GM12878 (cell line): ENCODE measurements around the gene OR2B6. TPM values are rescaled to one million over a fixed set of nuclear protein-coding genes. Genes with fewer than 3 reads are reported as not detected.

Experiments used
- ATAC-seq: fragments of 200-7000 bp; cut with Tn5 transposase; 3 replicates; pipeline ENCODE4 v1.9.1; 2020; ENCODE audit warnings: mild to moderate bottlenecking, moderate library complexity
- BruUV-seq: library from RNA; stranded (reverse); fragments of 400-500 nt; replicated peaks from 2 replicates; lab custom pipeline; 2021; lab: Mats Ljungman, UMichigan
- CTCF ChIA-PET: fragments of 300-600 bp; sonication (Branson Sonifier 250); formaldehyde crosslinking; extraction: SDS; loops from one replicate; lab custom pipeline; 2021; ENCODE audit warnings: inconsistent platforms; lab: Yijun Ruan, JAX
- POLR2A ChIA-PET: fragments of 350-600 bp; formaldehyde crosslinking; extraction: SDS; loops from one replicate; lab custom pipeline; 2021; ENCODE audit warnings: inconsistent platforms; lab: Charles Lee
- RAD21 ChIA-PET: fragments of 300-600 bp; sonication (Branson Sonifier 250); formaldehyde crosslinking; loops from one replicate; lab custom pipeline; 2023; ENCODE audit warnings: antibody characterized with exemption; ENCODE audit not compliant: unreplicated experiment; lab: Charles Lee
- SMC1A ChIA-PET: fragments of 300-600 bp; sonication (Branson Sonifier 250); formaldehyde crosslinking; loops from one replicate; lab custom pipeline; 2023; ENCODE audit not compliant: unreplicated experiment, uncharacterized antibody; lab: Charles Lee
- DNase-seq: peaks from one replicate; pipeline ENCODE4 v3.0.0-alpha.2; 2011; ENCODE audit warnings: low read depth, low spot score
- FAIRE-seq: peaks from 3 replicates; lab custom pipeline; 2011; peaks lifted over from hg19 to GRCh38; lab: Jason Lieb, UNC
- H2AFZ ChIP-seq: 2 replicates; pipeline ENCODE4 v1.6.0; 2011; ENCODE audit warnings: low read depth, low read length, control low read depth; ENCODE audit not compliant: control insufficient read depth
- H3K27ac ChIP-seq: 2 replicates; pipeline ENCODE4 v1.5.1; 2011; ENCODE audit warnings: control low read depth; ENCODE audit not compliant: control insufficient read depth, insufficient read depth
- H3K27me3 ChIP-seq, 2 experiments: replicated peaks in 1 of 2; 2 replicates each; pipeline versions ENCODE4 v1.6.0 to v1.6.1; 2011; ENCODE audit warnings: low read length in 1 of 2; ENCODE audit not compliant: control insufficient read depth in 2 of 2, insufficient read depth in 2 of 2
- H3K36me3 ChIP-seq, 2 experiments: 2 replicates each; pipeline ENCODE4 v1.5.1; 2011; ENCODE audit warnings: low read length in 1 of 2; ENCODE audit not compliant: control insufficient read depth in 2 of 2, insufficient read depth in 2 of 2
- H3K4me1 ChIP-seq: 2 replicates; pipeline ENCODE4 v1.6.1; 2011; ENCODE audit warnings: mild to moderate bottlenecking, low read length, moderate library complexity, mixed read lengths; ENCODE audit not compliant: control insufficient read depth, insufficient read depth
- H3K4me2 ChIP-seq: 2 replicates; pipeline ENCODE4 v1.6.0; 2011; ENCODE audit warnings: control low read depth; ENCODE audit not compliant: control insufficient read depth, insufficient read depth
- H3K4me3 ChIP-seq: fragments of 200-600 bp; sonication (generic); 2 replicates; pipeline ENCODE4 v1.5.1; 2016
- H3K79me2 ChIP-seq: 2 replicates; pipeline ENCODE4 v1.6.0; 2011; ENCODE audit warnings: low read length; ENCODE audit not compliant: control insufficient read depth, insufficient read depth
- H3K9ac ChIP-seq: 2 replicates; pipeline ENCODE4 v1.8.0; 2011; ENCODE audit warnings: low read length, control low read depth, mixed read lengths; ENCODE audit not compliant: control insufficient read depth, insufficient read depth
- H3K9me3 ChIP-seq: replicated peaks from 3 replicates; pipeline ENCODE4 v1.5.1; 2011; ENCODE audit warnings: mild to moderate bottlenecking, low read length; ENCODE audit not compliant: control insufficient read depth, insufficient read depth
- H4K20me1 ChIP-seq: 2 replicates; pipeline ENCODE4 v1.6.0; 2011; ENCODE audit not compliant: control insufficient read depth, insufficient read depth
- BACH1 ChIP-seq: fragments of 450-650 bp; IDR thresholded peaks from 2 replicates; pipeline ENCODE4 v1.6.1; 2017; ENCODE audit warnings: mild to moderate bottlenecking, borderline replicate concordance
- BMI1 ChIP-seq: fragments of 450-650 bp; IDR thresholded peaks from 2 replicates; pipeline ENCODE4 v1.6.1; 2016; ENCODE audit warnings: mild to moderate bottlenecking, moderate library complexity, borderline replicate concordance
- EGR1 ChIP-seq, 2 experiments: IDR thresholded peaks; 1 replicate in 1 of 2; 2 replicates in 1 of 2; pipeline ENCODE4 v1.6.1; 2011 to 2012; ENCODE audit warnings: low read depth in 2 of 2, low read length in 2 of 2, borderline replicate concordance in 1 of 2, mild to moderate bottlenecking in 1 of 2, moderate library complexity in 1 of 2
- FOXK2 ChIP-seq: fragments of 450-650 bp; IDR thresholded peaks from 2 replicates; pipeline ENCODE4 v1.6.1; 2017; ENCODE audit warnings: mild to moderate bottlenecking, moderate library complexity
- HCFC1 ChIP-seq: fragments of 150-350 bp; IDR thresholded peaks from 2 replicates; pipeline ENCODE4 v1.6.1; 2014; ENCODE audit warnings: low read length
- HDAC2 ChIP-seq: fragments of 200-600 bp; sonication (generic); IDR thresholded peaks from 2 replicates; pipeline ENCODE4 v1.6.1; 2017
- NFIC ChIP-seq: IDR thresholded peaks from 2 replicates; pipeline ENCODE4 v1.6.1; 2012; ENCODE audit warnings: low read depth, mild to moderate bottlenecking, inconsistent platforms, low read length, moderate library complexity
- RAD21 ChIP-seq: IDR thresholded peaks from 2 replicates; pipeline ENCODE4 v1.6.1; 2011; ENCODE audit warnings: mild to moderate bottlenecking, low read depth, low read length, moderate library complexity; ENCODE audit not compliant: insufficient read depth
- STAT1 ChIP-seq: fragments of 450-650 bp; conservative IDR thresholded peaks from 2 replicates; pipeline ENCODE4 v1.6.1; 2014; ENCODE audit warnings: antibody characterized with exemption, mild to moderate bottlenecking
- TCF12 ChIP-seq: IDR thresholded peaks from 2 replicates; pipeline ENCODE4 v1.6.1; 2011; ENCODE audit warnings: low read depth, mild to moderate bottlenecking, low read length
- TCF3 ChIP-seq: IDR thresholded peaks from 2 replicates; pipeline ENCODE4 v1.6.1; 2012; ENCODE audit warnings: low read depth, mild to moderate bottlenecking, low read length, borderline replicate concordance; ENCODE audit not compliant: insufficient read depth
- ZNF622 ChIP-seq: fragments of 450-650 bp; IDR thresholded peaks from 2 replicates; pipeline ENCODE4 v1.6.1; 2017; ENCODE audit warnings: mild to moderate bottlenecking, inconsistent platforms
- WGBS: methylation state at CpG from one replicate; pipeline ENCODE4 v1.1.6; 2016; ENCODE audit warnings: low lambda C conversion rate; ENCODE audit not compliant: insufficient replicate concordance, insufficient coverage; ENCODE audit errors: missing lambda C conversion rate; 5-methylcytosine and 5-hydroxymethylcytosine counted together
- in situ Hi-C: fragments of 300-500 bp; cut with MboI; formaldehyde crosslinking; loops from 9 replicates; pipeline ENCODE4 v1.14.3; 2018; ENCODE audit warnings: mixed read lengths
- intact Hi-C: fragments of 100-400 bp; cut with micrococcal nuclease; formaldehyde crosslinking; loops from one replicate; pipeline ENCODE4 v1.14.2; 2022; ENCODE audit not compliant: unreplicated experiment
- polyA plus RNA-seq, 11 experiments: library from polyadenylated mRNA; depleted of rRNA in 4 of 11; unstranded in 6 of 11; stranded (reverse) in 5 of 11; fragments of >200 nt; fragmentation: Nextera tagmentation in 4 of 11; fragmentation: Illumina TruSeq in 1 of 11; extraction: Ambion mirVana in 4 of 11; extraction: Trizol in 1 of 11; gene quantifications; 1 replicate in 1 of 11; 2 replicates in 10 of 11; pipeline versions ENCODE4 v1.2.1 to v1.2.3, GENCODE V29; 2011 to 2016; ENCODE audit warnings: inconsistent platforms in 2 of 11, missing spikeins in 2 of 11, low read depth in 1 of 11
- total RNA-seq, 4 experiments: library from RNA; depleted of rRNA in 3 of 4; stranded (reverse); fragments of >200 nt in 3 of 4; fragmentation: Illumina TruSeq in 1 of 4; extraction: Trizol in 1 of 4; gene quantifications; 2 replicates each; pipeline versions ENCODE4 v1.2.1 to v1.2.3, GENCODE V29; 2013 to 2021
- TF ChIP-seq, protein P1 (sequence below): IDR thresholded peaks from 2 replicates; pipeline ENCODE4 v1.6.1; 2012; ENCODE audit warnings: low read depth, low read length, improper control_type of control experiment
- TF ChIP-seq, protein P2 (sequence below), 3 experiments: IDR thresholded peaks in 2 of 3; conservative IDR thresholded peaks in 1 of 3; 2 replicates each; pipeline ENCODE4 v1.5.1; 2011; ENCODE audit warnings: low read depth in 3 of 3, low read length in 3 of 3, mild to moderate bottlenecking in 3 of 3, control low read depth in 2 of 3, moderate library complexity in 2 of 3, inconsistent platforms in 1 of 3, mixed read lengths in 1 of 3; ENCODE audit not compliant: control insufficient read depth in 2 of 3, insufficient read depth in 1 of 3; ENCODE audit errors: extremely low read depth in 1 of 3
- TF ChIP-seq, protein P3 (sequence below): IDR thresholded peaks from 2 replicates; pipeline ENCODE4 v1.6.1; 2012; ENCODE audit warnings: low read length, inconsistent platforms
- TF ChIP-seq, protein P4 (sequence below): IDR thresholded peaks from 2 replicates; pipeline ENCODE4 v1.6.1; 2012; ENCODE audit warnings: mild to moderate bottlenecking, low read depth, low read length

OR2B6 gene
- total and polyA plus RNA-seq, 10 of the 15 experiments (the other 5 are each of a cell fraction or from before 2014, with no cell fraction given): 0.29 to 10.3 (median 1.4) TPM; not detected in 1

DNA sequence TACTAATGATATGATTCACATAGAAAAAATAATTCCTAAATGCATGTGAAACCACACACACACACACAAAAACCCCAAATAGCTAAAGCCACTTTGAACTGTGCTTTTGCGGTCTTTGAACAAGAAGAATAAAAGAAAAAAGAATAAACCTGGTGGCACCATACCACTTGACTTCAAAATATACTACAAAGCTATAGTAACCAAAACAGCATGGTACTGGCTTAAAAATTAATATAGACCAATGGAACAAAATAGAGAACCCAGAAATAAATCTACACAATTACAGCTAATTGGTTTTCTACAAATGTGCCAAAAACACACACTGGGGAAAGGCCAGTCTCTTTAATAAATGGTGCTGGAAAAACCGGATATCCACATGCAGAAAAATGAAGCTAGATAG is 13.4 kb downstream of the OR2B6 start:
- ATAC-seq (no peak), FAIRE-seq (no peak), DNase-seq (no peak)
- H3K9me3 ChIP-seq: no peaks in the 10 kb centered on the region; the same call in 2 of the 3 replicates
- no peaks in the 10 kb centered on the region for H3K27me3 ChIP-seq
- H2AFZ ChIP-seq: no peak overlapping the region
- no peak overlapping the region for H3K27ac ChIP-seq
- H3K4me1 ChIP-seq: no peaks in the 10 kb centered on the region
- no peaks in the 10 kb centered on the region for H3K79me2 ChIP-seq
- no peak overlapping the region for H3K9ac ChIP-seq
- no peaks in the 10 kb centered on the region for H3K36me3 ChIP-seq
- RAD21 ChIA-PET: no interaction called here
- WGBS: 49% methylated on average over 2 of the region's 2 CpGs
- no peak overlapping the region for H3K4me2 ChIP-seq
- intact Hi-C loops (no loop called here), in situ Hi-C loops (no loop called here)
- POLR2A ChIA-PET: no interaction called here
- no peak overlapping the region for H3K4me3 ChIP-seq
- SMC1A ChIA-PET: interaction anchor here (1.3 to 2.1 kb wide), 2 partner anchors 35 to 79 kb away, joined by 3 to 4 read pairs; no protein-coding TSS in a partner anchor
- no peaks in the 10 kb centered on the region for H4K20me1 ChIP-seq
- CTCF ChIA-PET: no interaction called here
- BruUV-seq: no TSS peak
- TF ChIP-seq TCF3 (no peak), ZNF622 (no peak), TCF12 (no peak), STAT1 (no peak), BMI1 (no peak), NFIC (no peak), BACH1 (no peak), HDAC2 (no peak), EGR1 (IDR thresholded peaks at IDR 0.05; ENCODE audit: borderline replicate concordance in 1 of 2, low read depth in 2 of 2, low read length in 2 of 2) (no peak), HCFC1 (no peak), FOXK2 (no peak), RAD21 (no peak)
- TF ChIP-seq, protein P1, sequence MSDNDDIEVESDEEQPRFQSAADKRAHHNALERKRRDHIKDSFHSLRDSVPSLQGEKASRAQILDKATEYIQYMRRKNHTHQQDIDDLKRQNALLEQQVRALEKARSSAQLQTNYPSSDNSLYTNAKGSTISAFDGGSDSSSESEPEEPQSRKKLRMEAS: no peak
- TF ChIP-seq, protein P2, sequence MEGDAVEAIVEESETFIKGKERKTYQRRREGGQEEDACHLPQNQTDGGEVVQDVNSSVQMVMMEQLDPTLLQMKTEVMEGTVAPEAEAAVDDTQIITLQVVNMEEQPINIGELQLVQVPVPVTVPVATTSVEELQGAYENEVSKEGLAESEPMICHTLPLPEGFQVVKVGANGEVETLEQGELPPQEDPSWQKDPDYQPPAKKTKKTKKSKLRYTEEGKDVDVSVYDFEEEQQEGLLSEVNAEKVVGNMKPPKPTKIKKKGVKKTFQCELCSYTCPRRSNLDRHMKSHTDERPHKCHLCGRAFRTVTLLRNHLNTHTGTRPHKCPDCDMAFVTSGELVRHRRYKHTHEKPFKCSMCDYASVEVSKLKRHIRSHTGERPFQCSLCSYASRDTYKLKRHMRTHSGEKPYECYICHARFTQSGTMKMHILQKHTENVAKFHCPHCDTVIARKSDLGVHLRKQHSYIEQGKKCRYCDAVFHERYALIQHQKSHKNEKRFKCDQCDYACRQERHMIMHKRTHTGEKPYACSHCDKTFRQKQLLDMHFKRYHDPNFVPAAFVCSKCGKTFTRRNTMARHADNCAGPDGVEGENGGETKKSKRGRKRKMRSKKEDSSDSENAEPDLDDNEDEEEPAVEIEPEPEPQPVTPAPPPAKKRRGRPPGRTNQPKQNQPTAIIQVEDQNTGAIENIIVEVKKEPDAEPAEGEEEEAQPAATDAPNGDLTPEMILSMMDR (IDR thresholded peaks at IDR 0.05 in 2 of 3, conservative IDR thresholded peaks at IDR 0.05 in 1 of 3; ENCODE audit: control insufficient read depth in 2 of 3, extremely low read depth in 1 of 3, insufficient read depth in 1 of 3, low read depth in 3 of 3, low read length in 3 of 3): no peak
- TF ChIP-seq, protein P3, sequence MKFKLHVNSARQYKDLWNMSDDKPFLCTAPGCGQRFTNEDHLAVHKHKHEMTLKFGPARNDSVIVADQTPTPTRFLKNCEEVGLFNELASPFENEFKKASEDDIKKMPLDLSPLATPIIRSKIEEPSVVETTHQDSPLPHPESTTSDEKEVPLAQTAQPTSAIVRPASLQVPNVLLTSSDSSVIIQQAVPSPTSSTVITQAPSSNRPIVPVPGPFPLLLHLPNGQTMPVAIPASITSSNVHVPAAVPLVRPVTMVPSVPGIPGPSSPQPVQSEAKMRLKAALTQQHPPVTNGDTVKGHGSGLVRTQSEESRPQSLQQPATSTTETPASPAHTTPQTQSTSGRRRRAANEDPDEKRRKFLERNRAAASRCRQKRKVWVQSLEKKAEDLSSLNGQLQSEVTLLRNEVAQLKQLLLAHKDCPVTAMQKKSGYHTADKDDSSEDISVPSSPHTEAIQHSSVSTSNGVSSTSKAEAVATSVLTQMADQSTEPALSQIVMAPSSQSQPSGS: no peak
- TF ChIP-seq, protein P4, sequence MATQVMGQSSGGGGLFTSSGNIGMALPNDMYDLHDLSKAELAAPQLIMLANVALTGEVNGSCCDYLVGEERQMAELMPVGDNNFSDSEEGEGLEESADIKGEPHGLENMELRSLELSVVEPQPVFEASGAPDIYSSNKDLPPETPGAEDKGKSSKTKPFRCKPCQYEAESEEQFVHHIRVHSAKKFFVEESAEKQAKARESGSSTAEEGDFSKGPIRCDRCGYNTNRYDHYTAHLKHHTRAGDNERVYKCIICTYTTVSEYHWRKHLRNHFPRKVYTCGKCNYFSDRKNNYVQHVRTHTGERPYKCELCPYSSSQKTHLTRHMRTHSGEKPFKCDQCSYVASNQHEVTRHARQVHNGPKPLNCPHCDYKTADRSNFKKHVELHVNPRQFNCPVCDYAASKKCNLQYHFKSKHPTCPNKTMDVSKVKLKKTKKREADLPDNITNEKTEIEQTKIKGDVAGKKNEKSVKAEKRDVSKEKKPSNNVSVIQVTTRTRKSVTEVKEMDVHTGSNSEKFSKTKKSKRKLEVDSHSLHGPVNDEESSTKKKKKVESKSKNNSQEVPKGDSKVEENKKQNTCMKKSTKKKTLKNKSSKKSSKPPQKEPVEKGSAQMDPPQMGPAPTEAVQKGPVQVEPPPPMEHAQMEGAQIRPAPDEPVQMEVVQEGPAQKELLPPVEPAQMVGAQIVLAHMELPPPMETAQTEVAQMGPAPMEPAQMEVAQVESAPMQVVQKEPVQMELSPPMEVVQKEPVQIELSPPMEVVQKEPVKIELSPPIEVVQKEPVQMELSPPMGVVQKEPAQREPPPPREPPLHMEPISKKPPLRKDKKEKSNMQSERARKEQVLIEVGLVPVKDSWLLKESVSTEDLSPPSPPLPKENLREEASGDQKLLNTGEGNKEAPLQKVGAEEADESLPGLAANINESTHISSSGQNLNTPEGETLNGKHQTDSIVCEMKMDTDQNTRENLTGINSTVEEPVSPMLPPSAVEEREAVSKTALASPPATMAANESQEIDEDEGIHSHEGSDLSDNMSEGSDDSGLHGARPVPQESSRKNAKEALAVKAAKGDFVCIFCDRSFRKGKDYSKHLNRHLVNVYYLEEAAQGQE: no peak
